ENCODE results near the gene ACTN2. TPM values are rescaled to one million over a fixed set of nuclear protein-coding genes. Genes with fewer than 3 reads are reported as not detected.

ACTN2 gene
- total RNA-seq, 2 donors from 2014 or later = 0.06 to 0.19 TPM

DNA sequence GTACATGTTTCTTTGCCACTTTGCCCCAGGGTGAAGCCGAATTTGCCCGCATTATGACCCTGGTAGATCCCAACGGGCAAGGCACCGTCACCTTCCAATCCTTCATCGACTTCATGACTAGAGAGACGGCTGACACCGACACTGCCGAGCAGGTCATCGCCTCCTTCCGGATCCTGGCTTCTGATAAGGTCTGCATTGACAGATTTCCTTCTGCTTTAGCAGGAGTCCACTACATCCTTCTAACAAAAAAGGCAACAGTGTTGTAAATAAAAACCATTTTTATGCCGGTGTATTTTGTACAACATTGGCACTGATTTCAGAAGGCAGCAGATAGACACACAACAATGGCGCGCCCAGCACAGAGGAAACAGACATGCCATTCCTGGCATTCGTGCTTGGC, 74.7 kb downstream of the ACTN2 start:
- ATAC-seq (replicated peaks) = no peak
- peaks cover 10% of the 10 kb centered on the region for H3K27me3 Mint-ChIP-seq
- H3K4me3 Mint-ChIP-seq = no peak overlapping the region
- no peaks in the 10 kb centered on the region for H3K4me1 Mint-ChIP-seq
- no peak overlapping the region for H3K27ac Mint-ChIP-seq
- no peaks in the 10 kb centered on the region for H3K9me3 Mint-ChIP-seq
- no peaks in the 10 kb centered on the region for H3K36me3 Mint-ChIP-seq (ENCODE audit: low read depth)

DNA sequence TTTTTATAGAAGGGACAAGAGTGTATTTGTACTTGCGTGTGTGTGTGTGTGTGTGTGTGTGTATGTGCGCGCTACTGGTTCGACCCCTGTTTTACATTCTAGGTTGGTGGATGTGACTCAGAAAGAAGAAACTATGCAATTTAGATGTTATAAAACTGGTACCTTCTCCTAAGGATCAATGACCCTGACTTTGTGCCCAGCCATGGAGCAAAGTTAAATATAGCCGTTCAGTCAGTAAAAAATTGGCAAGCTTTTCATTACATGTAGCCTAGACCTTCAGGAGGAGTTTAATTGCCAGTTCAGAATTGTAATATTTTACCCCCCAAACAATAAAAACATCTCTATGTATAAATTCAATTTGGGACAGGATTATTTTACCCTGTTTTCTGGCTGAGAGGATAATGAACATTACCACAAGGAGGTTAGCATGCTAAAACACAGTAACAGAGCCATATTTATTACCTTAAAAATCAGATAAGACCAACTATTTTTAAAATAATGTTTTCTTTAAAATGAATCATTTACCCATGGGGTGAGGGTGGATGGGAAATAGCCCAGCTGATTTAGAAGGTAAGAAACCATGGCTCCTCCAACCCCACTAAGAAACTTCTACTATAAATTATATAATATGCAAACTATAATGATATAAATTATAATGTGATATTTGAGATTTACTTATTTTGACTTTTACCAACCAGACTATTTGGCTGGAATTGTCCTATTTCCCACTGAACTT, 75.3 kb downstream of the ACTN2 start:
- no peak for ATAC-seq (replicated peaks)
- H3K27ac Mint-ChIP-seq = no peak overlapping the region
- peaks cover 11% of the 10 kb centered on the region for H3K27me3 Mint-ChIP-seq
- no peaks in the 10 kb centered on the region for H3K4me1 Mint-ChIP-seq
- H3K36me3 Mint-ChIP-seq (ENCODE audit: low read depth) = no peaks in the 10 kb centered on the region
- H3K4me3 Mint-ChIP-seq = no peak overlapping the region
- no peaks in the 10 kb centered on the region for H3K9me3 Mint-ChIP-seq

DNA sequence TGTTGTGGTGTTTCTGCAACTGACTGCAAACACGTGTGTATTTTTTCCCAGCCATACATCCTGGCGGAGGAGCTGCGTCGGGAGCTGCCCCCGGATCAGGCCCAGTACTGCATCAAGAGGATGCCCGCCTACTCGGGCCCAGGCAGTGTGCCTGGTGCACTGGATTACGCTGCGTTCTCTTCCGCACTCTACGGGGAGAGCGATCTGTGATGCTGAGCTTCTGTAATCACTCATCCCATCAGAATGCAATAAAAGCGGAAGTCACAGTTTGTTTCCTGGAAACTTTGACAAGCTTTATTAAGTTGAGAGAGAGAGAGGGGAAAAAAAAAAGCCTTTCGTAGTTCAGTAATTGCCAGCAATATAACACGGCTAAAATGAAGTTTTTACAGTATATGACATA, 76.1 kb downstream of the ACTN2 start:
- no peak overlapping the region for H3K4me3 Mint-ChIP-seq
- H3K27ac Mint-ChIP-seq = no peak overlapping the region

DNA sequence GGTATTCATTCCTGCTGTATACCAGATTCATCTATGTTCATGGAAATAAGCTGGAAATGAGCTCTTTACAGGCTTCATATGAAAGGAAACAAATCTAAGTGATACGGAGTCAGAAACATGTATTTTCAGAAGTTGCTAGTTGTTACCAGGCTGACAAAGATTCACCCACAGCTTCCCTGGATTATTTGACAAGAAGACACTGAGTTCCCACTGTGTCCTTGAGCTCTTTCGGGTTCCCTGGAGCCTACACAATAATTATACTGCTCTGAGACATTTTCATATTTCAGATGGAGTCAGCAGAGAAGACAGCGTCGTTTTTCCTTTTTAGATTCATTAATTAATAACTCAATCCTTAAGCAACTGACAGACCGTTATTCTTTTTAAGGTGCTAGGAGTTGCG, 79.5 kb downstream of the ACTN2 start:
- H3K36me3 Mint-ChIP-seq (ENCODE audit: low read depth) = no peaks in the 10 kb centered on the region
- no peaks in the 10 kb centered on the region for H3K9me3 Mint-ChIP-seq
- no peak overlapping the region for H3K4me3 Mint-ChIP-seq
- H3K27ac Mint-ChIP-seq = no peak overlapping the region
- no peaks in the 10 kb centered on the region for H3K4me1 Mint-ChIP-seq
- H3K27me3 Mint-ChIP-seq = peaks cover 25% of the 10 kb centered on the region
- no peak for ATAC-seq (replicated peaks)

More for the DNA sequence above, 76.1 kb downstream of the ACTN2 start:
- Mint-ChIP-seq H3K36me3 (ENCODE audit: low read depth) (no peaks in the 10 kb centered on the region), H3K9me3 (no peaks in the 10 kb centered on the region), H3K4me1 (no peaks in the 10 kb centered on the region), H3K27me3 (peaks cover 11% of the 10 kb centered on the region)
- ATAC-seq (replicated peaks) = no peak

DNA sequence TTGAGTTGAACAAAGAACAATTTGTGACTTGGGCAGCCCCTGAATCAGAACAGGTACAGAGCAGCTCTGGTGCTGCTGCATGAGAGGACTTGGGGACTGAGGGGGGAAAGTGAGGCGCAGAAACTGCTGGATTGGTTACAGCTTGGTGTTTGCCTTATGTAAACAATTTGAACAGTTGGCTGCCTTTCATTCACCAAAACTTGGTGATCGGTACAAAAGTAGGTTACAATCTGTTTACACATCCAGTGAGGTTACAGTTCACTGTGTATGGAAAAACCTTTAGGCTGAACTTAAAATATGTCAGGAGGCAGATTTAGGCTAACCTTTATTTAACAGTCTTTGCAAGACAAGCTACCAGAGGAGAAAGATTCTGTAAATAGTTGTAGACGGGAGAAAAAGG, 80.2 kb downstream of the ACTN2 start:
- no peak for ATAC-seq (replicated peaks)
- Mint-ChIP-seq H3K4me3 (no peak overlapping the region), H3K4me1 (no peaks in the 10 kb centered on the region), H3K27ac (no peak overlapping the region), H3K27me3 (peaks cover 25% of the 10 kb centered on the region), H3K9me3 (no peaks in the 10 kb centered on the region), H3K36me3 (ENCODE audit: low read depth) (no peaks in the 10 kb centered on the region)

DNA sequence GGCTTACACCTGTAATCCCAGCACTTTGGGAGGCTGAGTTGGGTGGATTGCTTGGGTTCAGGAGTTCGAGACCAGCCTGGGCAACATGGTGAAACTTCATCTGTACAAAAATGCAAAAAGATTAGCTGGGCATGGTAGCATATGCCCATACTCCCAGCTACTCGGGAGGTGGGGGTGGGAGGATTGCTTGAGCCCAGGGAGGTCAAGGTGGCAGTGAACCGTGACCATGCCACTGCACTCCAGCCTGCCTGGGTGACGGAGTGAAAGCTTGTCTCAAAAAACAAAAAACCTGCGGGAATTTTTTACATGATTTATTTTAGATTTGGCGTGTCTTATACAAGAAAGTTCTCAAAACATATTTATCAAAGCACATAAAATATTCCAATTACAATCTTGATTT, 81.0 kb downstream of the ACTN2 start:
- Mint-ChIP-seq H3K36me3 (ENCODE audit: low read depth) (no peaks in the 10 kb centered on the region), H3K9me3 (no peaks in the 10 kb centered on the region), H3K27ac (no peak overlapping the region), H3K4me3 (no peak overlapping the region), H3K27me3 (peaks cover 25% of the 10 kb centered on the region), H3K4me1 (no peaks in the 10 kb centered on the region)
- ATAC-seq (replicated peaks) = no peak

DNA sequence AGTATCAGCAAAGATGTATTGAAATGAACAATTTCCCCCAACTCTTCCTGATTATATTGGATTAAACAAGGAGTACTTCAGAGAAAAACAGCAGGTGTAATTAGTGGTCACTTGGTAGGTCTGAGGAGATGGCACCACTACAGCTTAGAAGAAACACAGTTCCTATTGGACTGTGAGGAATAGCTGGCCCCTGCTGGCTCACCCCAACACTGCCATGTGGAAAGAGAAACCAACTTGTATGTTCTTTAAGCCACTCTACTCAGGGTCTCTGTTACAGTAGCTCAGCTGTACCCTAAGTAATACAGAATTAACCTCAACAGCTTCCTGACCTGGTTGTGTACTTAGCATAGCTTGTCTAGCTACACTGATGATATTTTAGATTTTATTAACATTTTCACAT, 82.3 kb downstream of the ACTN2 start:
- ATAC-seq (replicated peaks) = no peak
- no peaks in the 10 kb centered on the region for H3K4me1 Mint-ChIP-seq
- H3K9me3 Mint-ChIP-seq = no peaks in the 10 kb centered on the region
- no peak overlapping the region for H3K27ac Mint-ChIP-seq
- peaks cover 21% of the 10 kb centered on the region for H3K27me3 Mint-ChIP-seq
- no peaks in the 10 kb centered on the region for H3K36me3 Mint-ChIP-seq (ENCODE audit: low read depth)
- no peak overlapping the region for H3K4me3 Mint-ChIP-seq

DNA sequence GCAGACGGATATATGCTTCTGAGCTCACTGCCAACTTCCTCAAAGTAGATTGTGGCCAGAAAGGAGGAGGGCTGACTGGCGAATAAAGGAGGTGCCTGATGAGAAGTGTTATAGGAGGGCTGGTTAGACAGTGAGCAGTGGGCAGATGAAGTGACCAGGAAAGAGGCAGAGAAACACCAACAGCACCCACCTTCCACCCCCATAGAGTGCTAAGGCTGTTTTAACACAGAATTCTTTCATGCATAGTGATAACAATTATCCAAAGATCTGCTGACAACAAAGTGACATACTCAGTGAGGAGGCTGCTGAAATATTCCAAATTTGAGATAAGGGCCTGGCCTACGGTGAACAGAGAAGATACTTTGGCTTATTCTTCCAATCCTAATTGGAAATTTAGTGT, 87.6 kb downstream of the ACTN2 start:
- ATAC-seq (replicated peaks) = no peak
- peaks cover 7% of the 10 kb centered on the region for H3K9me3 Mint-ChIP-seq

DNA sequence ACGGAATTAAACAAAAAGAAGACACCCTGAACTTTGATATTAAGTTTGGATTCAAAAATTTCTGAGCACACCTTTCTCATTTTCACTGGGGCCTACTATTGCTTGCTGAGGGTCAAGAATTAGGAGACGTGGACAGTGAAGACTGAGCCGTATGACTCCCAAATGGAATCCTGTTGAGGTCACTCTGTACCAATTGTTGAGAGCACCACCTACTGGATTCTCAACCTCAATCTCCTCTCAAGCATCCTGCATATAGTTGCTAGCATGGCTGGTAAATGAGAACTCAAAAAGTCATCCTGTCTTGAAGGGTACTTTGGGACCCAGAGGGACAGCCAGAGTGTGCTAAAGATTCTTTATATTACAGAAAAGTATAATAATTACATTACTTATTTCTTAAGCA, 88.6 kb downstream of the ACTN2 start:
- H3K27me3 Mint-ChIP-seq = peaks cover 28% of the 10 kb centered on the region
- no peak for ATAC-seq (replicated peaks)
- H3K4me3 Mint-ChIP-seq = no peak overlapping the region
- H3K9me3 Mint-ChIP-seq = peaks cover 13% of the 10 kb centered on the region
- no peaks in the 10 kb centered on the region for H3K36me3 Mint-ChIP-seq (ENCODE audit: low read depth)
- H3K27ac Mint-ChIP-seq = no peak overlapping the region
- no peaks in the 10 kb centered on the region for H3K4me1 Mint-ChIP-seq

More for the DNA sequence above, 87.6 kb downstream of the ACTN2 start:
- Mint-ChIP-seq H3K4me3 (no peak overlapping the region), H3K27ac (no peak overlapping the region), H3K27me3 (peaks cover 27% of the 10 kb centered on the region), H3K4me1 (no peaks in the 10 kb centered on the region), H3K36me3 (ENCODE audit: low read depth) (no peaks in the 10 kb centered on the region)

DNA sequence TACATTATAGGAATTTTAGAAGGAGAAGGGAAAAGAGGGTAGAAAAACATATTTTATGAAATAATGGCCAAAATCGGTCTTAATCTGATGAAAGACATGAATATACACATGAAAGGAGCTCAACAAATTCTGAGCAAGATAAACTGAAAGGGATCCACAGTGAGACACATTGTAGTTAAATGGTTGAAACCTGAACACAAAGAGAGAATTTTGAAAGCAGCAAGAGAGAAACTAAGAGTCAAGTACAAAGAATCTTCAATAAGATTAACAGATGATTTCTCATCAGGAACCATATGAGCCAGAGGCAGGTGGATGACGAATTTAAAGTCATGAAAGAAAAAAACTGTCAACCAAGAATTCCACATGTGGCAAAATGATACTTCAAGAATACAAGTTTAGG, 93.0 kb downstream of the ACTN2 start:
- Mint-ChIP-seq H3K9me3 (peaks cover 13% of the 10 kb centered on the region), H3K27ac (no peak overlapping the region), H3K4me3 (no peak overlapping the region), H3K27me3 (peaks cover 22% of the 10 kb centered on the region), H3K36me3 (ENCODE audit: low read depth) (no peaks in the 10 kb centered on the region), H3K4me1 (no peaks in the 10 kb centered on the region)
- ATAC-seq (replicated peaks) = no peak

DNA sequence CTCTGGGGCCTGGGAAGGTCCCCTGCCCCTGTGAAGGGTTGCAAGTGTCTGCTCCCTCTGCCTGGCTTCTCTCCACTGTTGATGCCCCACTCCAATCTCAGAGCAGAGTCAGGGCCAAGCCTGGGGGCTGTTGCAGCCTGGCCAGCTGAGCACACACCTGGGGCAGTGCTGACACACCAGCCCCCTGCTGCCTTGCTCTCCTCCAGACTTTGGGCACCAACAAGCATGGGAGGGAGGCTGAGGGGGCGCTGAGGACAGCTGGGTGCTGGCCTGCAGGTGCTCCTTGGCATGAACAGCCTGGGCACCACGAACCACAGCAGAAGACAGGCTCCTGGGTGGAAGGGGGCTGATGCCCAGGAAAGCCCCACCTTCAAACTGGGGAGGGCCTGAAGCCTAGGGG, 99.2 kb downstream of the ACTN2 start:
- Mint-ChIP-seq H3K27me3 (peaks cover 2% of the 10 kb centered on the region), H3K36me3 (ENCODE audit: low read depth) (no peaks in the 10 kb centered on the region)

DNA sequence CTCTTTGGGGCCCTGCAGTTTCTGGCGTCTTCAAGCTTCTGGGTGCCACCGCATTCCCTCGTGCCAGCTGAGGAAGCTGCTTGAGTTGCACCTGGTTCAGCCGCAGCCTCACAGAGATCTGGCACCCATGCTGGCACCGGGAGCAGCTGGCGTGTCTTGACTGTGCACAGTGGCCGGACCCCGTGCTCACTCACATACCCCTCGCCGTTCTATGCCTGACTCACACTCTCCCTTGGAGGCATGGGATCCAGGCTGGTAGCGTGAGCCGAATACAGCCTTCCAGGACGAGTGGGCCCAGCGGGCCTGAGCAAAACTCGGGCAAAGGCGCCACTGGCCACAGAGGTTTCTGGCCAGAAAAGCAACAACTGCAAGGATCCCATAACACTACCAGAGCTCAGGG, 100.2 kb downstream of the ACTN2 start:
- Mint-ChIP-seq H3K4me1 (no peaks in the 10 kb centered on the region), H3K27me3 (no peaks in the 10 kb centered on the region), H3K4me3 (no peak overlapping the region), H3K27ac (no peak overlapping the region), H3K9me3 (no peaks in the 10 kb centered on the region), H3K36me3 (ENCODE audit: low read depth) (no peaks in the 10 kb centered on the region)
- ATAC-seq (replicated peaks) = no peak

More for the DNA sequence above, 99.2 kb downstream of the ACTN2 start:
- no peak for ATAC-seq (replicated peaks)
- Mint-ChIP-seq H3K27ac (no peak overlapping the region), H3K4me3 (no peak overlapping the region), H3K4me1 (no peaks in the 10 kb centered on the region), H3K9me3 (no peaks in the 10 kb centered on the region)

DNA sequence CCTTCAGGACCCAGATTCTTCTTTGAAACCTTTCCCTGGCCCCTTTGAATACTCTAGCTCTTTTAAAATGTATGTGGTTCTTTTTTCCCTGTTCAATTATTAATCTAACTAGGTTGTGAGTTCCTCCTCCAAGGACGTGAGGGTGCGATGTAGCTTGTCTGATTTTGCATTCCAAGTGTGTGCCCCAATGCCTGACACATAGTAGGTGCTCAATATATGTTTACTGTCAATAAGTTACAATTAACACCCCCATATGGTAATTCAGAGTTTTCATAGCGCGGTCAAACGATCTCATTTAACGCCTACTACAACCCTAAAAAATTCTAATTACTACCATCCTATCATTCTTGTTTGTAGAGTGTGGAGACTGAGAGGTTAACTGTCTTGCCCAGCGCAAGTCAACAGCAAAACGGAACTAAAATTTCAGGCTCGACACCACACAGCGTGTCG, 108.3 kb downstream of the ACTN2 start:
- ATAC-seq (replicated peaks) = no peak
- Mint-ChIP-seq H3K27ac (peak overlapping the region; percentile 97), H3K4me1 (peaks cover 5% of the 10 kb centered on the region), H3K9me3 (no peaks in the 10 kb centered on the region), H3K4me3 (peak overlapping the region; percentile 100), H3K36me3 (ENCODE audit: low read depth) (peaks cover 34% of the 10 kb centered on the region), H3K27me3 (no peaks in the 10 kb centered on the region)

DNA sequence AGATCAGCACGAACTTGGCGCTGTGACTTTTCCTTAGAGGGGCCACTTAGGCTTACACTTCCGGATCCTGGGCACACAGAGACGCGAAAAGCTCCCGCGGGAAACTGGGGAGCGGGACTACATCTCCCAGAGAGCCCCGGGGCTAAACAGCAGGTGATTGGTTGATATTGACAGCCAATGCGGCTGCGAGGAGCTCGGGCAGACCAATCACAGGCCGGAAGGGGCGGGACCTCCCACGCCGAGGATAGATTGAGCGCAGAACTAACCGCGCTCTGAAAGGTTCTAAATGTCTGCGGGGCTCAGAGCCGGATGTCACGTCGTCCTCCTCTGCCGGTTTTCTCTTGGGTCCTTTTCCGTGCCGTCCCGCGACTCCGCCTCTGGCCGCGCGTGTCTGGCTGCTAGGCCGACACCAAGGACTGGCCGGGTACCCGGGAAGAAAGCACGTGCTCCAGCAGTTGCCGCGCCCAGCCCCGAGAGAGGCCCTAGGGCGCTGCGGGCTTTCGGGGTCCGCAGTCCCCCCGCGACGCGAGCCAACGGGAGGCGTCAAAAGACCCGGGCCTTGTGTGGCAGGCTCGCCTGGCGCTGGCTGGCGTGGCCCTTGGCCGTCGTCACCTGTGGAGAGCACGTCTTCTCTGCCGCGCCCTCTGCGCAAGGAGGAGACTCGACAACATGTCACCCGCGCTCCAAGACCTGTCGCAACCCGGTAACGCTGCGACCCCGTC, 108.9 kb downstream of the ACTN2 start, which contains the start of gene MTR:
Gene MTR, plus strand, starts transcription at position 258 of the 722 bp plus-strand sequence. Its CDS starts 412 bp downstream, at position 670.
- ATAC-seq (replicated peaks) = peak; percentile 93
- Mint-ChIP-seq H3K36me3 (ENCODE audit: low read depth) (peaks cover 40% of the 10 kb centered on the region), H3K4me3 (peak within 1 kb of the TSS; percentile 100), H3K4me1 (peaks cover 11% of the 10 kb centered on the region), H3K9me3 (no peaks in the 10 kb centered on the region), H3K27ac (peak within 1 kb of the TSS; percentile 97), H3K27me3 (no peaks in the 10 kb centered on the region)
